ENCODE data around the gene NPDC1.

The NPDC1 gene

DNA sequence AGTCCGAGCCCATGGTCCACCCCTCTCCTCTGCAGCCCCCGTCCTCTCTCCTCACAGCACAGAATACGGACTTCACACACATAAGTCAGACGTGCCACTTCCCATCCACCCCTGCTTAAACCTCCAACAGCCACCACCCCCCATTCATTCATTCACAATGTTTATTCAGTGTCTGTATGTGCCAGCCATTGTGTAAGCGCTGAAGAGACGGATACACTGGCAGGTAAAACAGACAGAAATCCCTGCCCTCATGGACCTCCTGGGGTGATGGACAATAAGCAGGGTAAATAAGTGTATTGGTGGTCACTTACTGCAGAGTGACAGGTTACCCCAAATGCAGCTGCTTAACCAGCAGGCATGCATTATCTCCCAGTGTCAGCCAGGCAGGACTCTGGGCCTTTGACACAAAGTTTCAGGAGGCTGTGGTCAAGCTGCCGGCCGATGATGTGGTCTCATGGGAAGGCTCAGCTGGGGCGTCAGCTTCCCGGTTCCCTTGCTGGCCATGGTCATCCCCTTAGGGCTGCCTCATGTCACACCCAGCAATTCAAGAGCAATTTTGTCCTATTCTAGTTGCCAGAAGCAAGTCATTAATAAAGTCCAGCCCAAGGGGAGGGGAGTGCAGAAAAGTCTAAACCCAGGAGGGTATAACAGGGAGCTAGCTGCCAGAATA is 55.6 kb downstream of the NPDC1 start:
- no peak for DNase-seq

Data from activated CD4-positive, alpha-beta T cell treated with anti-CD3 and anti-CD28 coated beads, Interleukin-2, amount 50 U/mL, for 48 hours (primary cell).